ENCODE results near the gene ARID5B. TPM values are rescaled to one million over a fixed set of nuclear protein-coding genes. Genes with fewer than 3 reads are reported as not detected.

The ARID5B gene
- total RNA-seq, 1 donor from 2014 or later = 22.8 TPM

GRCh38 chr10:62069452-62070178 lies 168.1 kb downstream of the ARID5B start:
- H3K4me3 ChIP-seq (ENCODE audit: low read depth, low read length) = no peak overlapping the region
- no peak for TF ChIP-seq CTCF (conservative IDR thresholded peaks at IDR 0.05; ENCODE audit: low read depth, low read length)
- DNase-seq (ENCODE audit: low read depth) = no peak

- no peak for DNase-seq (ENCODE audit: low read depth)
- no peak overlapping the region for H3K4me3 ChIP-seq (ENCODE audit: low read depth, low read length)
- TF ChIP-seq CTCF (conservative IDR thresholded peaks at IDR 0.05; ENCODE audit: low read depth, low read length) = no peak
Measured at GRCh38 chr10:62071846-62072281, 170.4 kb downstream of the ARID5B start.

GRCh38 chr10:62072901-62073300 lies 171.4 kb downstream of the ARID5B start:
- no peak overlapping the region for H3K4me3 ChIP-seq (ENCODE audit: low read depth, low read length)
- TF ChIP-seq CTCF (conservative IDR thresholded peaks at IDR 0.05; ENCODE audit: low read depth, low read length) = no peak
- DNase-seq (ENCODE audit: low read depth) = no peak

GRCh38 chr10:62073429-62073828 lies 171.9 kb downstream of the ARID5B start:
- no peak for TF ChIP-seq CTCF (conservative IDR thresholded peaks at IDR 0.05; ENCODE audit: low read depth, low read length)
- DNase-seq (ENCODE audit: low read depth) = no peak
- no peak overlapping the region for H3K4me3 ChIP-seq (ENCODE audit: low read depth, low read length)

GRCh38 chr10:62075414-62075813 lies 173.9 kb downstream of the ARID5B start:
- no peak for TF ChIP-seq CTCF (conservative IDR thresholded peaks at IDR 0.05; ENCODE audit: low read depth, low read length)
- H3K4me3 ChIP-seq (ENCODE audit: low read depth, low read length) = no peak overlapping the region
- DNase-seq (ENCODE audit: low read depth) = no peak

- DNase-seq (ENCODE audit: low read depth) = no peak
- no peak for TF ChIP-seq CTCF (conservative IDR thresholded peaks at IDR 0.05; ENCODE audit: low read depth, low read length)
- no peak overlapping the region for H3K4me3 ChIP-seq (ENCODE audit: low read depth, low read length)
Measured at GRCh38 chr10:62075912-62076311, 174.4 kb downstream of the ARID5B start.

GRCh38 chr10:62076891-62077290 lies 175.4 kb downstream of the ARID5B start:
- TF ChIP-seq CTCF (conservative IDR thresholded peaks at IDR 0.05; ENCODE audit: low read depth, low read length) = no peak
- DNase-seq (ENCODE audit: low read depth) = peak; percentile 27
- H3K4me3 ChIP-seq (ENCODE audit: low read depth, low read length) = no peak overlapping the region
